HTERT RPE-1 (cell line): ENCODE results near the gene ANKRD13D.

Source experiments
- in situ Hi-C: fragments of 300-500 bp; cut with MboI; formaldehyde crosslinking; loops from 4 replicates; pipeline ENCODE4 v1.14.3; 2020; ENCODE audit warnings: low sequenced_read_pairs

ANKRD13D gene

GRCh38 chr11:67261946-67262681 lies 27.0 kb upstream of the ANKRD13D start:
- in situ Hi-C loops: no loop called here

DNA sequence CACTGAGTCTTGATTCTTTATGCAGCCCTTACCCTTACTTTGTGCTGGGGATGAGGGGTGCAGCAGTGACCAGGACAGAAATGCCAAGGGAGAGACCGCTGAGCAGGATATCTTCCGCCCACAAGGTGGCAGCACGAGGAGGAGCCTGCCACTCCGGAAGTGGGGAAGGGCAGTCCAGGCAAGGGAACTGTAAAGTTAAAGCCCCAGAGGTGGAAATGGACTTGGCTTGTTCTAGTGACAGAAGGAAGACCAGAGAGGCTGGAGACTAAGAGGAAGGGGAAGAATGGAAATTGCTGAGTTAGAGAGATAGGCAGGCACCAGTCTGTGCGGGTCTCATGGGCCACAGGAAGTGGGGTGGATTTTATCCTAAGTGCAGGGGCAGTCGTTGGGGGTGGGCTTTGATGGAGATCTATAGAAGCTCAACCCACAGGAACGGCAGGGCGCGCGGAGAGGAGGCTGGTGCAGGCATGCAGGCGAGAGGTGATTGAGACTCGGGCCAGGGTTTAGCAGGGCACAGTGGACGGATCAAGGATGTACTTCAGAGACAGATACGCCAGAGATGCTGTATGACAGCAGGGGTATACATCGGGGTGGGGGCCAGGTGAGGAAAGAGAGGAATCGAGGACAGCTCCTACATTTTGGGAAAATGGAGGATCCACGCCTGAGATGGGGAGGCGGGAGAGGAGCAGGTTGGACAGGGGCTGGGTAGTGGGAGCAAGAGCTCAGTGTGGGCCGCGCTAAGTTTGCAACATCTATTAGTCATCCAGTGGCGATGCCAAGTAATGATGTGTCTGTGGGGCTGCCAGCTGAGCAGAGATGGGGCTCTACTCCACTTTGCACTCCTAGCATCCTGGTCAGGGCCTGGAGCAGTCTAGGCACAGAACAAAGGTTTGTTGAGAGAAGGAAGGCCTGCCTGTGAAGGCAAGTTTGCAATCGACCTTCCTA lies 26.1 kb upstream of the ANKRD13D start:
- in situ Hi-C loops: no loop called here

DNA sequence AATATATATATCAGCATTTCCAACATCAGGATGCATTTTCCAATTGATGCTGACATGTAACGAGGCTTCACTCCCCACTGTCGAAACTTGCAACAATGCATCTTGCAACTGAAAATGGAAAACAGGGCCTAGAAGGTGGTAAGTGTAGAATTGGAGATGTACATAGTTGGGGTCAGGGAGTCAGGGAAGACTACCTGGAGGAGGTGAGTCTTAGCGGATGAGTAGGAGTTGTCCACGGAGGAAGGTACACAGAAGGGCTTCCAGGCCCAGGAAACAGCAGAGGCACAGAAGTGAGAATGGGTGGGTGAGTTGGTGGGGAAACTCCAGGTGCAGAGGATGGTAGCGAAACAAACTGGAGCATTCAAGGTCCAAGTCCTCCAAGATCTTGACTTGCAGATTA lies 24.8 kb upstream of the ANKRD13D start:
- in situ Hi-C loops: no loop called here

- in situ Hi-C loops: no loop called here
Observed at GRCh38 chr11:67264877-67265632, 24.0 kb upstream of the ANKRD13D start.

DNA sequence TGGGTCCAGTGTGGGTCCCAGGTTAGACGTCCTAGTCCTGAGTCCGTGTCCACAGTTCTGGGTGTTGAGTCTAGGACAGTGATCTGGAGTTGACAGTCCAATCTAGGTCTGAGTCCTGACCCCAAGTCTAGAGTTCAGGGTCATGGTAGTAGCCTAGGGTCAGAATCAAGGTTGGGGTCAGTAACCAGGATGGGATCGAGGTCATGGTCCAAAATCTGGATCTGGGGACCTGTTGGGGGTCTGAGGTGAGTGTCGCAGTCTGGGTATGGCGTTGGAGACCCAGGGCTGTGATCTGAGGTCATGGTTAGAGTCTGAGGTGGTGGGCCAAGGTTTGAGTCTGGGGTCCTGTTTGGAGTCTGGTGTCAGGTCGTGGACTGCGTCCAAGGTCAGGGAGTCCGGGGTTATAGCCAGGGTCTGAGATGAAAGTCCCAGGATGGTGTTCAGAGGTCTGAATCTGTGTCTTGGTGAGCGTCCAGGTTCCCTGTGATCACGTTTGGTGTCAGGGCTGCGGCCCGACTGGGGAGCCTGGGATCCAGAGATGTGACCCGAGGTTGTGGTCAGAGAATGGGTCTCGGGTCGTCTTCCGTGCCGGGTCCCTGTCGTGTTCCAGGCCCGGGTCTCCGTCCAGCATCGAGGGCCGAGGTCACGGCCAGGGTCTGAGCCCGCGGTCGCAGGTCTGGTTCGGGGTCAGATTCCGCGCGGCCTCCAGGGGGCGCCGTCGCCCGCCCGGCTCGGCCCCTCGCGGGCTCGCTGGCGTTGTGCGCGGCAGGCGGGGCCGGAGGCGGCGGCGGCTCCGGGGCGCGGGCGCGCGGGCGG lies 23.3 kb upstream of the ANKRD13D start:
- in situ Hi-C loops: no loop called here

- in situ Hi-C loops: no loop called here
Observed at GRCh38 chr11:67266449-67267187, 22.5 kb upstream of the ANKRD13D start, which contains the start of gene GRK2. GRK2 (plus strand) TSS chr11:67266473; CDS start chr11:67266700, 227 bp downstream.

DNA sequence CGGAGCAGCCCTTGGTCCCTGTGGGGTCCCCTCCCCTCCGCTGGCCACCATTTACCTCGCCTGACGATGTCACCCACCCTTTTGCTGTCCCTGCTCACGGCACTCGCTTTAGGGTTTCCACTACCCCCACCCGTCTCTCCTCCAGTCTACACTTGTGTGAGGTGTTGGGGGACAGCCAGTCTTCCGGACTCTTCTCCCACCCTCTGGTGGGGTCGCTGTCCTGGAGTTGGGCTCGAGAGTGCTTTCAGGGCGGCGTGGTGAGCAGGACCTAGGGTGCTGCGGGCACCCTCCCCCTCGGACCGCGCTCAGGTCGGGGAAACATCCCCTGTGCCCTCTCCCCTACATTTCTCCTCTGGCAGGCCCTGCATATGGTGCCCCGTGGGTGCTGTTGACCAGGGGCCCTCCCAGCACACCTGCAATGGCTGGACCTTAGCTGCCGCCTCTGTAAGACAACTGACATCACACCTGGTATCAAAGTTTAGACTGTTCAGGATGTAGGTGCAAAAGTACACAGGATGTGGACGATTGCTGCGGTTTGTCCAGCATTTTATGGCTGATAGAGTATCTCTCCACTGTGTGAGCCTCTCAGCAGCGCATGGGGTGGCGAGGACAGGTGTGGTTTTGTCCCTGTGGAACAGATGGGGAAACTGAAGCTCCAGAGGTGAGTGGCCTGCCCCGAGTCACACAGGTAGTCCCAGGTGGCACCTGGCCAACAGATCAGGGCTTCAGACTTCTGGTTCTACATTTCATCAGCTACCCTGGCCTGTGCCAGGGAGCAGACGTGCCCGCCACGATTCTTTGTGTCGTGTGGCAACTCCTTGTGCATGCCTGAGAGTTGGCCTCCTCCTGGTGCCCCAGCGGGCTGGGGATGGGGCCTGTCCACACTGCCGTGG lies 21.7 kb upstream of the ANKRD13D start:
- in situ Hi-C loops: no loop called here

DNA sequence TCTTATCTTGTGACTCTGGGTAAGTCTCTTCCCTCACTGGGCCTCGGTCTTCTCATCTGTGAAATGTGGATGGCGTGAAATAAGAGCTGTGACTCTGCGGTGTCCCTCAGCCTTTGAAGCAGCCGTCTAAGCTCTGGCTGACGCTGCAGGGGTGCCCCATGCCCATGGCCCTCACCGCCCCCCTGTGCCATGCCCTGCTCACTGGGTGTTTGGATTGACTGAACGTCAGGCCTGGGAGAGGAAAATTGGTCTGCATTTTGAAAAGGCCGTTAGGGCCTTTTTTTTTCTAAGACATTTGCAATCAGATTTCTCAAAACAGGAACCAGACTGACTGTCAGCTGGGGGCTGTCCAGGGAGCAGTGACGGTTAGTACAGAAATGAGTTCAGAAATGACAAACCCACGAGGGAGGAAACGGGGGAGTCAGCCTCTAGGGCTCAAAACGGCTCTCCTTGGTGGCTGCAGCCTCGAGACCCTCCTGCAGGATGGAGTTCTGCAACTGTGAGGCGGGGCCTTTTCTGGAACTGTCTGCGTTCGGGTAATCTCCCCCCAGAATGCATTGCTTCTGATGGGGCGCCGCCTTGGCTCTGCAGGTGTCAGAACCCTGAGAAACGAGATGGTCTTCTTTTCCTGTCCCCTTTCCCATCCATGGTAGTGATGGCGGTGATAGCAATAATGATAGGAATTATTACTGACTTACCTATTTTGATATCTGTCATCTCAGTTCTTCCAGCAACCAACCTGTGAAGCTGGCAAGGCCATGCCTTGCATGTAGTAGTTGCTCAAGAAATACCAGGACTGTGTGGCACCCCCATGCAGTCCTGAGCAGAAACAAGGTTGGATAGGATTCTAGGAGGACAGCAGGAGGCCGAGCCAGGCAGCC lies 20.8 kb upstream of the ANKRD13D start:
- in situ Hi-C loops: no loop called here

DNA sequence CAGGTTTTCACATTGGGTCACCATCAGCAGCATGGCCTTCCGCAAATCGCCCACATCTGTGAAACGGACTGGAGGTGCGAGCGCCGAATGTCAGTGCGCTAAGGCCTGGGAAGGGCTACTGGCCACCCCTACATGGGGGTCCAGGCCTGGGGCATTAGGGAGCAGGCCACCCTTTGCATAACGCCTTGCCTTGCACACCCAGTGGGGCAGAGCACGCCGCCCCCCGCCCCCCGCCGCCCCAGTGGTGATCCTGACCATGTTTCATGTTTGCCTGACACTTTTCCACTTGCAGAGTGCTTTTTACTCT lies 20.2 kb upstream of the ANKRD13D start:
- in situ Hi-C loops: no loop called here

DNA sequence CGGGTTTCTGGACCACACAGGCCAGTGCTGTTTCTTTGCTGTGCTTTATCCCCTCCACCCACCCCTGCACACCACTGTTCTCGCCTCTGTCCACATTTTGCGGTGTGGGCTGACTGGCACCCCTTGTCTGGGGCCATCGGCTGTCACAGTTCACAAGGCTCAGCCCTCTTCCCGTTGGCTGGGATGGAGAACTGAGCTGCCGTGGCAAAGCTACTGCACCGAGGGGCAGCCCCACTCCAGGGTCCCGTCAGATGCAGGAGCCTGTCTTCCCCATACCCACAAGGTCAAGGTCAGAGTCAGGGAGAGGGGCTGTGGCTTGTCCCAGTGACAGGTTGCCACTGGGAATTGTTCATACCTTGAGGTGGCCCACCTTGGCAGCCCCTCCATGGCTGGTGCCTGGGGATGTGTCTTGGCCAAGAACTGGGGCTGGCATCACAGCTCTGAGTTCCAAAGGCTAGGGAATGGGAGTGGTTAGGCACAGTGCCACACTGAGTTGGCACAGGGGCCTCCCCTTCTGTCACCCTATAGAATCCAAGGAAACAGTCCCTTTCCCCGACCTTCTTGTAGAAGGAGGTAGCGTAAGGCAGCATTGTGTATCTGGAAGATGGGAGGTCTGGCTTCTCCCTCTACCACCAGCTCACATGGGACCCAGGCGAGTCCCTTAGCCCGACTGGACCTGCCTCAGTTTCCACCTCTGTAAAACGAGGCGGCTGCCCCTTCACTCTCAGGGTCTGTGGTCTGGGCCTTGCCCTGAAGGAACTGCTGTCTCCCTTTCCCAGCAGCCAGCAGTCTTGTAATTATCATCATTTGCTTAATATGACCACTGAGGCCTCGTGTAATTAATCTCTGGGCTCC lies 19.5 kb upstream of the ANKRD13D start:
- in situ Hi-C loops: no loop called here

DNA sequence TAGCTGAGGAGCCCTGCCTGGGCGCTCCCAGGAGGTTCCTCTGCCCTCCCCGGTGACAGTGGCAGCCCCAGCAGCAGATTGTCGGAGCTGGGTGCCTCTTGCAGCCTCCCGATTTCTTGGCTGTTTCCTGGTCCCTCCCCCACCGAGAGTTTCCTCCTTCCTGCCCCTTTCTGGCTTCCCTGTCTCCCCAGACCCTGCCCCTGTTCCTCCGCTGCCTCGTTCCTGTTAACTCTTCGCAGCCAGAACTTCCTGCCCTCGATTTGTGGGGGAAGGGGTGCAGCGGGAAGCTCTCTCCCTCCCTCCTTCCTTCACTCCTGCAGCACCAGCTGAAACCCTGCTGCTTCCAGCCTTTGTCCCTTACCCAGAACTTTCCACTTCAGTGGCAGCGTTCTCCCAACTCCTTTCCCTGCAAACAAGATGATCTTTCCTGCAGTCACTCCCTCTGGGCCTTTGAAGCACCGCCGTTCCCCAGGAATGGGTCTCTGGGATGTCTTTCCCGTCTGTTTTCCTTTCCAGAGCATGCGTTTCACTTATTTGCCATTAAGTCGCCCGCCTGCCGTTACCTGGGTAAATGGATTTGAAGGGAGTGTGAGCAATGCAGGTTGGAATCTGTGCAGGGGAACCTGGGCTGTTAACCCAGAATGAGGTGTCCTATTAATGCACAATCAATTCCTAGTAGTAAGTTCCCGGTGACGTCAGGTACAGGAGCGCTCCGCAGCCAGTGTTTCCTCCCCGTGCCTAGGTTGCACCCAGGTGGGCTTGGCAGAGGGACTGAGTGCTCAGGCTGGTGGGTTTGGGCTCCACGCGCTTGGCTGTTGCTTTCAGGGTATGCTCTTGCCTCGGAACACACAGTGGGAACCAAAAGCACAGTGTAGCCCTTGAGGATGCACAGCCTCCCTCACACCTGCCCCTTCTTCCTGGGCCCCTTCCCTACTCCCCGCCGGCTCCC lies 18.6 kb upstream of the ANKRD13D start:
- in situ Hi-C loops: no loop called here

GRCh38 chr11:67271205-67271540 lies 17.9 kb upstream of the ANKRD13D start:
- in situ Hi-C loops: no loop called here

- in situ Hi-C loops: no loop called here
Observed at GRCh38 chr11:67271541-67272284, 17.4 kb upstream of the ANKRD13D start.

DNA sequence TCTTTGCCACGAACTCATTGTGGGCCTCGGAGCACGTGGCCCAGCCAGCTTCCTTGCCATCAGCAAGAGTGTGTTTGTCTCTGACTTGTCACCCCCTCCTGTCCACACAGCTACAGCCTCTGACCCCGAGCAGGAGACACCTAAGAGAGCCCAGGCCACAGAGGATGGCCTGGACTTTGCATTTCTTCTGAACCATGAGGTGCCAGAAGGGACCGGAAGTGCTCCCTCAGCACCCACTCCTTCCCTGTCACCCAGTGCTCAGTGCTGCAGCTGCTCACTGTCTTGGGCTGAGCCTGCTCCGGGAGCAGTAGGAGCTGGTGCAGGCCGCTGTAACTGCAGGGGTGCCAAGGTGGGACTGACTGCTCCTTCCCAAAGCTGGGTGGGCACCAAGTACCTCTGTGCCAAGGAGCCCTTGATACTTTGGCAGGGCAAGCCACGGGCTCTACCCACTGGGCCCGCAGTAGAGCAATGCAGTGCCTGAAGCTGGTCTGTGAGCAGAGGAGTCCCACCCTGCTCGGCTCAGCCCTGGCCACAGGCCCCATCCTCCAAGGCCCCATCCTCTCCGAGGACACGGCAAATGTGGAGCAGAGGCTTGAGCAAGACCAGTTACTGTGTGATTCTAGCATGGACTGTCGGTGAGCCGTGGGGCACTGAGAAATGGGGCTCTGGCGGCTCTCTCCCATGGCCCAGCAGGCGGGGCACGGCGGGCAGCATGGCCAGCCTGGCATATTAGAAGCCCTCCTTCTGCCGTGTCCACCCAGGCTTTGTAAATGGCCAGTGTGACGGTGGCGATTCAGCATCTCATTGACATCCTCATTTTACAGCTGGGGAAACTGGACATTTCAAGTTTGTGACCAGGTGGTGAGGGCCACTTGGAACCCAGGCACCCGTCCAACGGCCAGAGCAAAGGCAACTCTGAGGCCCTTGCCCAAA lies 16.5 kb upstream of the ANKRD13D start:
- in situ Hi-C loops: no loop called here
